Progenitor cell of endocrine pancreas (in vitro differentiated cells): Measurements from ENCODE around the gene MYL9. TPM values are rescaled to one million over a fixed set of nuclear protein-coding genes. Genes with fewer than 3 reads are reported as not detected.

Experiments used
- DNase-seq: peaks from one replicate; pipeline ENCODE4 v3.0.0; 2021; ENCODE audit warnings: low spot score; ENCODE audit not compliant: unreplicated experiment
- H3K27ac Mint-ChIP-seq: 2 replicates; pipeline ENCODE4 v1.8.0; 2021; ENCODE audit warnings: mild to moderate bottlenecking, moderate library complexity, mixed read lengths
- H3K27me3 Mint-ChIP-seq: 2 replicates; pipeline ENCODE4 v1.8.0; 2021; ENCODE audit warnings: mixed read lengths
- H3K36me3 Mint-ChIP-seq: 2 replicates; pipeline ENCODE4 v1.8.0; 2022; ENCODE audit warnings: mixed read lengths; ENCODE audit not compliant: insufficient read depth
- H3K4me1 Mint-ChIP-seq: 2 replicates; pipeline ENCODE4 v1.8.0; 2021; ENCODE audit warnings: low read depth, mixed read lengths
- H3K4me3 Mint-ChIP-seq: 2 replicates; pipeline ENCODE4 v1.8.0; 2021; ENCODE audit warnings: low read depth, mild to moderate bottlenecking, moderate library complexity, mixed read lengths
- H3K9me3 Mint-ChIP-seq: 2 replicates; pipeline ENCODE4 v1.8.0; 2021; ENCODE audit warnings: low read depth, mixed read lengths
- CTCF ChIP-seq: fragments of 200-600 bp; sonication (generic); IDR thresholded peaks from one replicate; pipeline ENCODE4 v1.5.0; 2021; ENCODE audit warnings: antibody characterized with exemption, mild to moderate bottlenecking; ENCODE audit not compliant: unreplicated experiment
- total RNA-seq: library from RNA; stranded (reverse); gene quantifications from 2 replicates; pipeline ENCODE4 v1.2.1, GENCODE V29; 2021

MYL9 gene
- total RNA-seq, 1 donor from 2014 or later = 31.0 TPM

DNA sequence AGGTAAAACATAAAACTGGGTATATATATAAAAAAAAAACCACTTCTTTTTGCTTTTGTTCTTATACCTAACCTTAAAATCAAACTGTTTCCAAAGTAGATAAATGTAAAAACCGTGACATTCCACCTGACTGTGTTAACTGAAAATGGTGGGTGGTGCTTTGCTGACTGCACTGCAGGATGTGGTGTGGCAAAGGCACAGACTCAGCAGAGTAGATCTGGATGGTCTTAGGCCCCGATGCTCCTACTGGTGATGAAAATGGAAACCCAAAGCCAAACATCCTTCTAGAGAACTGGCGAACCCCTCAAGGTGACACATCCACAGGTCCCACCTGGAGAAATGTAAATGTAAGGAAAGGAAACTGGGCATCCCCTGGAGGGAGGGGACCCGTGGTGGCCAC, 41.0 kb downstream of the MYL9 start:
- no peak overlapping the region for H3K27ac Mint-ChIP-seq
- H3K9me3 Mint-ChIP-seq = no peaks in the 10 kb centered on the region
- H3K27me3 Mint-ChIP-seq = no peaks in the 10 kb centered on the region
- DNase-seq = no peak
- H3K4me3 Mint-ChIP-seq = no peak overlapping the region
- no peak for TF ChIP-seq CTCF
- peaks cover 24% of the 10 kb centered on the region for H3K36me3 Mint-ChIP-seq
- no peaks in the 10 kb centered on the region for H3K4me1 Mint-ChIP-seq

GRCh38 chr20:36582821-36583220, 41.5 kb downstream of the MYL9 start:
- no peaks in the 10 kb centered on the region for H3K9me3 Mint-ChIP-seq
- no peaks in the 10 kb centered on the region for H3K4me1 Mint-ChIP-seq
- DNase-seq = no peak
- no peak overlapping the region for H3K4me3 Mint-ChIP-seq
- TF ChIP-seq CTCF = no peak
- H3K36me3 Mint-ChIP-seq = peaks cover 26% of the 10 kb centered on the region
- H3K27me3 Mint-ChIP-seq = no peaks in the 10 kb centered on the region
- no peak overlapping the region for H3K27ac Mint-ChIP-seq

- no peaks in the 10 kb centered on the region for H3K4me1 Mint-ChIP-seq
- DNase-seq = no peak
- no peaks in the 10 kb centered on the region for H3K9me3 Mint-ChIP-seq
- no peak overlapping the region for H3K27ac Mint-ChIP-seq
- H3K4me3 Mint-ChIP-seq = no peak overlapping the region
- peaks cover 24% of the 10 kb centered on the region for H3K36me3 Mint-ChIP-seq
- TF ChIP-seq CTCF = no peak
- H3K27me3 Mint-ChIP-seq = no peaks in the 10 kb centered on the region
Measured at GRCh38 chr20:36584018-36584481, 42.7 kb downstream of the MYL9 start.

GRCh38 chr20:36585410-36586125, 44.2 kb downstream of the MYL9 start:
- no peak for DNase-seq
- no peaks in the 10 kb centered on the region for H3K4me1 Mint-ChIP-seq
- no peaks in the 10 kb centered on the region for H3K9me3 Mint-ChIP-seq
- TF ChIP-seq CTCF = no peak
- H3K4me3 Mint-ChIP-seq = no peak overlapping the region
- H3K27ac Mint-ChIP-seq = peak overlapping the region; percentile 49
- H3K27me3 Mint-ChIP-seq = no peaks in the 10 kb centered on the region
- peaks cover 16% of the 10 kb centered on the region for H3K36me3 Mint-ChIP-seq

DNA sequence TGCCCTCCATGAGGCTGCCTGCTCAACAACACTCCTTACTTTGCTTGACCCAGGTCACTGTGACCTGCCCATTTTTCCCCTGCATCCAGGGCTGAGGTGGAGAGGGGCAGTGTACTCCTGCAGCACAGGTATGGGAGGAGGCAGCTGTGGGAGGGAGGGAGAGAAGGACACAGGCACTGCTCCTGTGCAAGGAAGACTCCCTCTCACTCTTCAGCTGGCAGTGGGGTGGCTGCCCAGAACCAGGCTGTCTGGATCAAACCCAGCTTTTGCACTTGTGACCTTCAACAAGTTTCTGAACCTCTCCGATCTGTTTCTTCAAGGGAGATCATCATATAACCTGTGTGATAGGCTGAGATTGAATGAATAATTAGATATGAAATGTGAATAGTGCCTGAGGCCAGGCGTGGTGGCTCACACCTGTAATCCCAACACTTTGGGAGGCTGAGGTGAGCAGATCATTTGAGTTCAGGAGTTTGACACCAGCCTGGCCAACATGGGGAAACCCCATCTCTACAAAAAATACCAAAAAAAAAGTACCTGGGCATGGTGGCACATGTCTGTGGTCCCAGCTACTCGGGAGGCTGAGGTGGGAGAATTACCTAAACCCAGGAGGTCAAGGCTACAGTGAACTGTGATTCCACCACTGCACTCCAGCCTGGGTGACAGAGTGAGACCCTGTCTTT, 46.2 kb downstream of the MYL9 start:
- peaks cover 25% of the 10 kb centered on the region for H3K36me3 Mint-ChIP-seq
- H3K4me1 Mint-ChIP-seq = no peaks in the 10 kb centered on the region
- no peaks in the 10 kb centered on the region for H3K9me3 Mint-ChIP-seq
- DNase-seq = no peak
- H3K4me3 Mint-ChIP-seq = no peak overlapping the region
- no peaks in the 10 kb centered on the region for H3K27me3 Mint-ChIP-seq
- H3K27ac Mint-ChIP-seq = no peak overlapping the region
- TF ChIP-seq CTCF = no peak
